Neural progenitor cell (in vitro differentiated cells): Measurements from ENCODE around the gene ZAR1.

Experiments
- CTCF ChIP-seq: fragments of 200-600 bp; sonication (generic); IDR thresholded peaks from 2 replicates; pipeline ENCODE4 v1.5.1; 2017; ENCODE audit warnings: antibody characterized with exemption, mild to moderate bottlenecking
- EZH2phosphoT487 ChIP-seq: fragments of 200-600 bp; sonication (generic); IDR thresholded peaks from 2 replicates; pipeline ENCODE4 v1.6.1; 2017; ENCODE audit warnings: antibody characterized with exemption

- TF ChIP-seq EZH2phosphoT487 (no peak), CTCF (no peak)
These were observed 43.4 kb upstream of the ZAR1 start for GRCh38 chr4:48446642-48447041.
